Measurements from ENCODE around the gene TRDMT1.

The TRDMT1 gene

DNA sequence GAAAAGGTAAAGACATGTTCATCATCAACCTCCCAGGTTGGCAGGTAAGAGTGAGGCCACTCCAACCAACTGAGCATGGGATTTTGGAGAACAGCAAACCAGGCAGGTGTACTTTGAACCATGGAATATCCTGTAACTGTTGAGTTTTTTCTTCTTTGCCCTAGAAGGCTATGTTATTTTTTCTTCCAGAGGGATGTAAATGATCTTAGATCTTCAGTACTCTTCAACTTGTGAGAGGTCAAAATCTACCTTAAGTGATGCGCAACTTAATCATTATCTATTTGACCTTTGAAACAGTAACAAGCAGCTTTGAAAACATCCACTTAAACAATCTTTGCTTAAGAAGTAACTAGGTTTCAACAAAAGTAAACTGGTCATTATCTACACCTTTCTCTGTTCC lies 71.7 kb downstream of the TRDMT1 start, which contains the start of gene CUBN:
Gene CUBN (minus strand): TSS at position 71 of the 400 bp plus-strand sequence. CDS start 46 bp downstream, at position 25.
- no peak within 1 kb of the TSS for H3K4me3 ChIP-seq (ENCODE audit: low read depth in 1 of 5, low read length in 5 of 5)
- H3K9me3 ChIP-seq (ENCODE audit: control insufficient read depth in 5 of 5, low read length in 5 of 5), result no peaks in the 10 kb centered on the region
- no peak within 1 kb of the TSS for H3K9ac ChIP-seq (ENCODE audit: low read length in 5 of 5)
- no peaks in the 10 kb centered on the region for H3K36me3 ChIP-seq (ENCODE audit: control insufficient read depth in 5 of 5, insufficient read depth in 5 of 5, low read length in 5 of 5)
- H3K4me1 ChIP-seq (ENCODE audit: control insufficient read depth in 5 of 5, insufficient read depth in 5 of 5, low read length in 5 of 5), result peaks cover 0 to 6% (median 0%) of the 10 kb centered on the region in 5 donors
- H3K27ac ChIP-seq (ENCODE audit: low read depth, low read length), result no peak within 1 kb of the TSS
- H3K27me3 ChIP-seq (ENCODE audit: control insufficient read depth in 5 of 5, insufficient read depth in 4 of 5, low read length in 5 of 5), result no peaks in the 10 kb centered on the region

DNA sequence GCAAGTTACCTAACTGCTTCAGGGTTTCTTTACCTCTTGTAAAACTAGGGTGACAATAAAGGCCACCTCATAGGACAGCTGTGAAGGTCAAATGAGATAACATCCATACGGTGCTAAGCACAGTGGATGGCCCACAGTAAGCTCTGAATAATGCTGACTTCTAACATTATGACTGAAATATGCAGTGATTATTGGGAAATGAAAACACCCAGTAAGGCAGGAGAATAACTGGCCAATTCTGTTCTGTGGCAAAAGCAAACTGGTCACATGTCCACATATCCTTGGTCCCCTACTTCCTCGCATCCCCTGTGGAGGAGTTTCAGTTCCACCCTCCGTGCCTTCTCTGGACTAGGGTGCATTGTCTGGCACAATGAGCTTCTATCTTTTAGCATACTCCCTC lies 73.2 kb downstream of the TRDMT1 start:
- peaks cover 0 to 6% (median 0%) of the 10 kb centered on the region in 5 donors for H3K4me1 ChIP-seq (ENCODE audit: control insufficient read depth in 5 of 5, insufficient read depth in 5 of 5, low read length in 5 of 5)
- no peak overlapping the region for H3K9ac ChIP-seq (ENCODE audit: low read length in 5 of 5)
- H3K4me3 ChIP-seq (ENCODE audit: low read depth in 1 of 5, low read length in 5 of 5), result no peak overlapping the region
- H3K27me3 ChIP-seq (ENCODE audit: control insufficient read depth in 5 of 5, insufficient read depth in 4 of 5, low read length in 5 of 5), result no peaks in the 10 kb centered on the region
- H3K9me3 ChIP-seq (ENCODE audit: control insufficient read depth in 5 of 5, low read length in 5 of 5), result no peaks in the 10 kb centered on the region
- H3K36me3 ChIP-seq (ENCODE audit: control insufficient read depth in 5 of 5, insufficient read depth in 5 of 5, low read length in 5 of 5), result no peaks in the 10 kb centered on the region
- H3K27ac ChIP-seq (ENCODE audit: low read depth, low read length), result no peak overlapping the region

DNA sequence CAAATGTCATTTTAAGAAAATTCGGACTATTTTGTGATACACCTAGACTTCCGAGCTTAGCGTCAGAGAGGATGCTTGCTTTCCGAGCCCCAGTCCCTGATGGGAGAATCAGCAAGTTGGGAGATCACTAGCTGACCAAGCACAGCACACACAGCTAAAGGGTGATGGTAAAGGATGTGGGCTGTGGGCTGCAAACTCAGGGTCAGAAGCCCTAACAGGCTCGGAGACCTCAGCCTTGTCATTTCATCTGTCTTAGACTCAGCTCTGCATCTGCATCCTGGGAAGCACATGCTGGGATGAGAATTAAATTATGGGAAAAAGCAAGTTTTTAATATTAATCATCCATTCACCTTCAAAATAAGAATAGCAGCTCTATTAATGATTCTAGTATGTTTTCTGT lies 75.1 kb downstream of the TRDMT1 start:
- H3K27ac ChIP-seq (ENCODE audit: low read depth, low read length), result no peak overlapping the region
- no peaks in the 10 kb centered on the region for H3K36me3 ChIP-seq (ENCODE audit: control insufficient read depth in 5 of 5, insufficient read depth in 5 of 5, low read length in 5 of 5)
- H3K9ac ChIP-seq (ENCODE audit: low read length in 5 of 5), result no peak overlapping the region
- no peaks in the 10 kb centered on the region for H3K4me1 ChIP-seq (ENCODE audit: control insufficient read depth in 5 of 5, insufficient read depth in 5 of 5, low read length in 5 of 5)
- no peak overlapping the region for H3K4me3 ChIP-seq (ENCODE audit: low read depth in 1 of 5, low read length in 5 of 5)
- H3K27me3 ChIP-seq (ENCODE audit: control insufficient read depth in 5 of 5, insufficient read depth in 4 of 5, low read length in 5 of 5), result no peaks in the 10 kb centered on the region
- H3K9me3 ChIP-seq (ENCODE audit: control insufficient read depth in 5 of 5, low read length in 5 of 5), result no peaks in the 10 kb centered on the region

GRCh38 chr10:17125206-17125893 lies 76.1 kb downstream of the TRDMT1 start:
- H3K4me1 ChIP-seq (ENCODE audit: control insufficient read depth in 5 of 5, insufficient read depth in 5 of 5, low read length in 5 of 5), result no peaks in the 10 kb centered on the region
- H3K4me3 ChIP-seq (ENCODE audit: low read depth in 1 of 5, low read length in 5 of 5), result no peak overlapping the region
- no peaks in the 10 kb centered on the region for H3K9me3 ChIP-seq (ENCODE audit: control insufficient read depth in 5 of 5, low read length in 5 of 5)
- H3K9ac ChIP-seq (ENCODE audit: low read length in 5 of 5), result no peak overlapping the region
- no peak overlapping the region for H3K27ac ChIP-seq (ENCODE audit: low read depth, low read length)
- H3K27me3 ChIP-seq (ENCODE audit: control insufficient read depth in 5 of 5, insufficient read depth in 4 of 5, low read length in 5 of 5), result no peaks in the 10 kb centered on the region
- no peaks in the 10 kb centered on the region for H3K36me3 ChIP-seq (ENCODE audit: control insufficient read depth in 5 of 5, insufficient read depth in 5 of 5, low read length in 5 of 5)

GRCh38 chr10:17123961-17124360 lies 77.5 kb downstream of the TRDMT1 start:
- no peak overlapping the region for H3K27ac ChIP-seq (ENCODE audit: low read depth, low read length)
- no peaks in the 10 kb centered on the region for H3K9me3 ChIP-seq (ENCODE audit: control insufficient read depth in 5 of 5, low read length in 5 of 5)
- H3K27me3 ChIP-seq (ENCODE audit: control insufficient read depth in 5 of 5, insufficient read depth in 4 of 5, low read length in 5 of 5), result no peaks in the 10 kb centered on the region
- no peak overlapping the region for H3K9ac ChIP-seq (ENCODE audit: low read length in 5 of 5)
- no peak overlapping the region for H3K4me3 ChIP-seq (ENCODE audit: low read depth in 1 of 5, low read length in 5 of 5)
- no peaks in the 10 kb centered on the region for H3K36me3 ChIP-seq (ENCODE audit: control insufficient read depth in 5 of 5, insufficient read depth in 5 of 5, low read length in 5 of 5)
- H3K4me1 ChIP-seq (ENCODE audit: control insufficient read depth in 5 of 5, insufficient read depth in 5 of 5, low read length in 5 of 5), result no peaks in the 10 kb centered on the region

- Histone ChIP-seq H3K9ac (ENCODE audit: low read length in 5 of 5) (no peak overlapping the region), H3K4me3 (ENCODE audit: low read depth in 1 of 5, low read length in 5 of 5) (no peak overlapping the region), H3K36me3 (ENCODE audit: control insufficient read depth in 5 of 5, insufficient read depth in 5 of 5, low read length in 5 of 5) (no peaks in the 10 kb centered on the region), H3K27me3 (ENCODE audit: control insufficient read depth in 5 of 5, insufficient read depth in 4 of 5, low read length in 5 of 5) (no peaks in the 10 kb centered on the region), H3K9me3 (ENCODE audit: control insufficient read depth in 5 of 5, low read length in 5 of 5) (no peaks in the 10 kb centered on the region), H3K4me1 (ENCODE audit: control insufficient read depth in 5 of 5, insufficient read depth in 5 of 5, low read length in 5 of 5) (no peaks in the 10 kb centered on the region), H3K27ac (ENCODE audit: low read depth, low read length) (no peak overlapping the region)
Measured at GRCh38 chr10:17122726-17123661, 78.5 kb downstream of the TRDMT1 start.

DNA sequence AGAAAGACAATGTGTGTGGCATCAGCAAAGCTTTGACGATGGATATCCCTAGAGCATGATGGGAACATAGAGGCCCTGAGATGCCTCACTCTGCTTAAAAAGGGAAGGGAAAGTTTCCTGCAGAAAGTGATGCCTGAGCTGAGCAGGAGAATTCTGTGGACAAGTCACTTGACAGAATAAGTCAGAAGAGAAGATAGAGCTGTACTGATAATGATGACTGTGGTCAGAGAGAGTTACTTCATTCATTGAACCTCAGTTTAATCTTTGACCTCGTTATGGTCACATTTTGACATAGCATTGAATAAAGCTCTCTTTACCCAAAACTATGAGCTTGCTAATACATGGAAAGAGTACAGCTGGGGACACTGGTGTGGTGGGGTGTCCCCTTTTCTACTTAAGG lies 79.4 kb downstream of the TRDMT1 start:
- Histone ChIP-seq H3K9ac (ENCODE audit: low read length in 5 of 5) (no peak overlapping the region), H3K36me3 (ENCODE audit: control insufficient read depth in 5 of 5, insufficient read depth in 5 of 5, low read length in 5 of 5) (no peaks in the 10 kb centered on the region), H3K27ac (ENCODE audit: low read depth, low read length) (no peak overlapping the region), H3K9me3 (ENCODE audit: control insufficient read depth in 5 of 5, low read length in 5 of 5) (no peaks in the 10 kb centered on the region), H3K4me1 (ENCODE audit: control insufficient read depth in 5 of 5, insufficient read depth in 5 of 5, low read length in 5 of 5) (no peaks in the 10 kb centered on the region), H3K27me3 (ENCODE audit: control insufficient read depth in 5 of 5, insufficient read depth in 4 of 5, low read length in 5 of 5) (no peaks in the 10 kb centered on the region), H3K4me3 (ENCODE audit: low read depth in 1 of 5, low read length in 5 of 5) (no peak overlapping the region)

- no peak overlapping the region for H3K9ac ChIP-seq (ENCODE audit: low read length in 5 of 5)
- H3K27ac ChIP-seq (ENCODE audit: low read depth, low read length), result no peak overlapping the region
- no peak overlapping the region for H3K4me3 ChIP-seq (ENCODE audit: low read depth in 1 of 5, low read length in 5 of 5)
- H3K4me1 ChIP-seq (ENCODE audit: control insufficient read depth in 5 of 5, insufficient read depth in 5 of 5, low read length in 5 of 5), result peaks cover 0 to 11% (median 8%) of the 10 kb centered on the region in 5 donors
- H3K36me3 ChIP-seq (ENCODE audit: control insufficient read depth in 5 of 5, insufficient read depth in 5 of 5, low read length in 5 of 5), result no peaks in the 10 kb centered on the region
- no peaks in the 10 kb centered on the region for H3K9me3 ChIP-seq (ENCODE audit: control insufficient read depth in 5 of 5, low read length in 5 of 5)
- no peaks in the 10 kb centered on the region for H3K27me3 ChIP-seq (ENCODE audit: control insufficient read depth in 5 of 5, insufficient read depth in 4 of 5, low read length in 5 of 5)
Measured at GRCh38 chr10:17120694-17121093, 80.8 kb downstream of the TRDMT1 start.

DNA sequence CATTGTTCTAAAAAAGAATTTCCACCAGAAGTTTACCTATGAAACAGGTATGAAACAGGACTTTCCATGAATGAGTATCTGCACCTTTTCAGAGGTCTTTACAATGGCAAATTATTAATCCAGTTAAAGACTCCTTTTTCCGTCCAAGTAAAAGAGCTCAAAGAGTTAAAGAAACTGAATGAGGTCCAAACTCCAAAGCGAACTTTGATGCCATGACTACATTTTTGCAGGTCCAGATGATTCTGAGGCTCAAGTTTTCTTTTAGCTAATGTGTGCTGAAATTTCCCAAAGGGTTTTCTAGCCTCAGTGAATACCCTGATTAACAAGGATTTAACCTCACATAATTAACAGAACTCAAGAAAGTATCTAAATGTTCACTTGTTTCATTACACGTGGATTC lies 81.6 kb downstream of the TRDMT1 start:
- Histone ChIP-seq H3K27ac (ENCODE audit: low read depth, low read length) (no peak overlapping the region), H3K4me1 (ENCODE audit: control insufficient read depth in 5 of 5, insufficient read depth in 5 of 5, low read length in 5 of 5) (peaks cover 0 to 16% (median 10%) of the 10 kb centered on the region in 5 donors), H3K9me3 (ENCODE audit: control insufficient read depth in 5 of 5, low read length in 5 of 5) (no peaks in the 10 kb centered on the region), H3K27me3 (ENCODE audit: control insufficient read depth in 5 of 5, insufficient read depth in 4 of 5, low read length in 5 of 5) (no peaks in the 10 kb centered on the region), H3K4me3 (ENCODE audit: low read depth in 1 of 5, low read length in 5 of 5) (no peak overlapping the region), H3K36me3 (ENCODE audit: control insufficient read depth in 5 of 5, insufficient read depth in 5 of 5, low read length in 5 of 5) (no peaks in the 10 kb centered on the region), H3K9ac (ENCODE audit: low read length in 5 of 5) (no peak overlapping the region)

DNA sequence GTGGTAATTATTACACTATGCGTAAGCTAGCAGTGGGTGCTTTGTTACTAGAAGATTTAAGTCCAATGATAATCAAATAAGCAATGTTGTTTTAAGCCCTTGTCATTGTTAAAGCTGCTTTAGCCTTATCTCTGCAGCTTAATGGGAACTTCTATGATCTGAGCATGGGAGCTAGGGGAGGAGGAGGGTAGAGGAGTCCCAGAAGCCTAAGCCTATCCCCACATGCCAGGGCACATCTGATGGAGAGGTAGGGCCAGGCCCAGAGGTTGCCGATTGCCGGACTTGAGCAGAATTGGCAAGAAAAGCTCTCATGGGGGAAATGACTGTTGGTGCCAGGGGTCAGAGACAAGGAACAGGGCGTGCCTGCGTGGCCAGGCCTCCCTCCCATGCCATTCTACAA lies 85.3 kb downstream of the TRDMT1 start:
- H3K4me3 ChIP-seq (ENCODE audit: low read depth in 1 of 5, low read length in 5 of 5), result peak overlapping the region in 1 of 5 donors; percentile 25
- no peak overlapping the region for H3K9ac ChIP-seq (ENCODE audit: low read length in 5 of 5)
- H3K36me3 ChIP-seq (ENCODE audit: control insufficient read depth in 5 of 5, insufficient read depth in 5 of 5, low read length in 5 of 5), result no peaks in the 10 kb centered on the region
- no peaks in the 10 kb centered on the region for H3K9me3 ChIP-seq (ENCODE audit: control insufficient read depth in 5 of 5, low read length in 5 of 5)
- H3K27ac ChIP-seq (ENCODE audit: low read depth, low read length), result no peak overlapping the region
- peaks cover 0 to 16% (median 10%) of the 10 kb centered on the region in 5 donors for H3K4me1 ChIP-seq (ENCODE audit: control insufficient read depth in 5 of 5, insufficient read depth in 5 of 5, low read length in 5 of 5)
- no peaks in the 10 kb centered on the region for H3K27me3 ChIP-seq (ENCODE audit: control insufficient read depth in 5 of 5, insufficient read depth in 4 of 5, low read length in 5 of 5)

Data from subcutaneous abdominal adipose tissue (tissue), 5 donors.